ENCODE data around the gene MED16. TPM values are rescaled to one million over a fixed set of nuclear protein-coding genes. Genes with fewer than 3 reads are reported as not detected.
A peak's percentile ranks its signal among the peaks of the same experiment; 100 is the strongest.
"Not testable (repeated sequence)": the region's sequence is repeated elsewhere in the genome, so short reads cannot be mapped to it uniquely, and the experiment has no call there.

Gene MED16
- total RNA-seq, 4 donors from 2014 or later, result 41.7 to 62.3 (median 45.5) TPM

- intact Hi-C loops (cut with DNase I; ENCODE audit: low total_unique reads), result no loop called here
Measured at GRCh38 chr19:896434-896833, 3.4 kb upstream of the MED16 start.

DNA sequence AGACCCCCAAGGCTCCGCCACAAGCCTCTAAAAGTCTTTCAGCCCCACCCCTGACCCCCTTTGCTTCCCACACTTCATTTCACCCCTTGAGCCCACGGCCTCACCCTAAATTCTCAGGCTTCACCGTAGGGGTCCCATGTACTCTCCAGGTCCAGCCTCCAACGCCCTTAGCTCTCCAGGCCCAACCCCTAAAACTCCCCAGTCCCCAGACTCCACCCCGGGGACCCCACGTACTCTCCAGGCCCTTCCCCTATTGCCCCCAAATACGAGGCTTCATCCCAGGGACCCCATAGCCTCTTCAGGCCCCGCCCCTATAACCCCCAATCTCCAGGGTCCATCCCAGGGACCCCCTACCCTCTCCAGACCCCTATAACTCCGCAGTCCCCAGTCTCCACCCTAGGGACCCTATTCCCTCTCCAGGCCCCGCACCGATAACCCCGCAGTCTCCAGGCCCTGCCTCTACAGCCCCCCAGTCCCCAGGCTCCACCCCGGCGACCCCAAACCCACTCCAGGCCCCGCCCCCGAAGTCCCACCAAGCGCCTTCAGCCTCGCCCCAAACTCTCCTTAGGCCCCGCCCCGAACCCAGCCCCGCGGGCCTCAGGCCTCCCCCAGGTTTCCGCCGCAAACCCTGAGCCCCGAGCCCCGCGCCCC, 619 bp downstream of the MED16 start:
- TF ChIP-seq POLR2A (IDR thresholded peaks at IDR 0.05), result no peak
- TF ChIP-seq, protein P1, sequence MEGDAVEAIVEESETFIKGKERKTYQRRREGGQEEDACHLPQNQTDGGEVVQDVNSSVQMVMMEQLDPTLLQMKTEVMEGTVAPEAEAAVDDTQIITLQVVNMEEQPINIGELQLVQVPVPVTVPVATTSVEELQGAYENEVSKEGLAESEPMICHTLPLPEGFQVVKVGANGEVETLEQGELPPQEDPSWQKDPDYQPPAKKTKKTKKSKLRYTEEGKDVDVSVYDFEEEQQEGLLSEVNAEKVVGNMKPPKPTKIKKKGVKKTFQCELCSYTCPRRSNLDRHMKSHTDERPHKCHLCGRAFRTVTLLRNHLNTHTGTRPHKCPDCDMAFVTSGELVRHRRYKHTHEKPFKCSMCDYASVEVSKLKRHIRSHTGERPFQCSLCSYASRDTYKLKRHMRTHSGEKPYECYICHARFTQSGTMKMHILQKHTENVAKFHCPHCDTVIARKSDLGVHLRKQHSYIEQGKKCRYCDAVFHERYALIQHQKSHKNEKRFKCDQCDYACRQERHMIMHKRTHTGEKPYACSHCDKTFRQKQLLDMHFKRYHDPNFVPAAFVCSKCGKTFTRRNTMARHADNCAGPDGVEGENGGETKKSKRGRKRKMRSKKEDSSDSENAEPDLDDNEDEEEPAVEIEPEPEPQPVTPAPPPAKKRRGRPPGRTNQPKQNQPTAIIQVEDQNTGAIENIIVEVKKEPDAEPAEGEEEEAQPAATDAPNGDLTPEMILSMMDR (IDR thresholded peaks at IDR 0.05), result no peak
- 4 to 6% methylated on average over 20 to 22 of the region's 27 CpGs for WGBS, 2 donors
- intact Hi-C loops (cut with DNase I; ENCODE audit: low total_unique reads), result no loop called here
- H3K4me3 ChIP-seq (ENCODE audit: low read depth, poor library complexity, severe bottlenecking), result peak overlapping the region; percentile 87
- DNase-seq (ENCODE audit: low spot score in 2 of 2), result no peak

More at GRCh38 chr19:896434-896833, 3.4 kb upstream of the MED16 start:
- no peak overlapping the region for H3K4me3 ChIP-seq (ENCODE audit: low read depth, poor library complexity, severe bottlenecking)
- TF ChIP-seq, protein P1 (IDR thresholded peaks at IDR 0.05), result no peak
- no peak for TF ChIP-seq POLR2A (IDR thresholded peaks at IDR 0.05)
- WGBS, 2 donors, result 94 to 95% methylated on average over 10 of the region's 10 CpGs
- no peak for DNase-seq (ENCODE audit: low spot score in 2 of 2)

- DNase-seq (ENCODE audit: low spot score in 2 of 2), result not testable (repeated sequence)
Measured at GRCh38 chr19:891421-892200, 1.4 kb downstream of the MED16 start.

GRCh38 chr19:890831-891230, 2.2 kb downstream of the MED16 start:
- DNase-seq (ENCODE audit: low spot score in 2 of 2), result no peak
- intact Hi-C loops (cut with DNase I; ENCODE audit: low total_unique reads), result no loop called here
- H3K4me3 ChIP-seq (ENCODE audit: low read depth, poor library complexity, severe bottlenecking), result no peak overlapping the region
- TF ChIP-seq, protein P1 (IDR thresholded peaks at IDR 0.05), result no peak
- no peak for TF ChIP-seq POLR2A (IDR thresholded peaks at IDR 0.05)
- 84 to 92% methylated on average over 18 of the region's 18 CpGs for WGBS, 2 donors

More at GRCh38 chr19:891421-892200, 1.4 kb downstream of the MED16 start:
- H3K4me3 ChIP-seq (ENCODE audit: low read depth, poor library complexity, severe bottlenecking); intact Hi-C loops (cut with DNase I; ENCODE audit: low total_unique reads): not testable (repeated sequence)
- WGBS, 2 donors, result 61 to 63% methylated on average over 31 to 46 of the region's 50 CpGs

GRCh38 chr19:889662-890295, 3.2 kb downstream of the MED16 start:
- no peak for TF ChIP-seq POLR2A (IDR thresholded peaks at IDR 0.05)
- TF ChIP-seq, protein P1 (IDR thresholded peaks at IDR 0.05), result no peak
- intact Hi-C loops (cut with DNase I; ENCODE audit: low total_unique reads), result no loop called here
- 93% methylated on average over 19 to 22 of the region's 26 CpGs for WGBS, 2 donors
- H3K4me3 ChIP-seq (ENCODE audit: low read depth, poor library complexity, severe bottlenecking), result no peak overlapping the region
- DNase-seq (ENCODE audit: low spot score in 2 of 2), result no peak

Data from lower leg skin (tissue), 4 donors.